NCI-H146 treated with DMSO at 0.1 percent for 48 hours (cell line): ENCODE measurements around the gene SPINT2.

Source experiments
- DNase-seq: peaks from one replicate; lab custom pipeline; 2025; ENCODE audit not compliant: unreplicated experiment; lab: John Stamatoyannopoulos, UW

Gene SPINT2

GRCh38 chr19:38293281-38293680, 28.9 kb downstream of the SPINT2 start:
- DNase-seq = no peak

- no peak for DNase-seq
Observed at GRCh38 chr19:38294090-38294489, 29.7 kb downstream of the SPINT2 start.

- no peak for DNase-seq
Observed at GRCh38 chr19:38298821-38299680, 34.7 kb downstream of the SPINT2 start.

GRCh38 chr19:38303517-38304351, 39.4 kb downstream of the SPINT2 start, which contains the start of gene C19orf33:
C19orf33 (plus strand) TSS chr19:38304251; CDS start chr19:38304262, 11 bp downstream.
- no peak for DNase-seq

GRCh38 chr19:38304352-38304865, 40.0 kb downstream of the SPINT2 start:
- DNase-seq = no peak

- DNase-seq = peak; percentile 89
Observed at GRCh38 chr19:38304866-38305429, 40.6 kb downstream of the SPINT2 start.

GRCh38 chr19:38306236-38306635, 41.9 kb downstream of the SPINT2 start:
- no peak for DNase-seq

GRCh38 chr19:38307076-38307475, 42.7 kb downstream of the SPINT2 start:
- no peak for DNase-seq

- no peak for DNase-seq
Observed at GRCh38 chr19:38307597-38307996, 43.2 kb downstream of the SPINT2 start.

- no peak for DNase-seq
Observed at GRCh38 chr19:38308006-38308766, 43.8 kb downstream of the SPINT2 start.

- DNase-seq = no peak
Observed at GRCh38 chr19:38308926-38309614, 44.7 kb downstream of the SPINT2 start.

- no peak for DNase-seq
Observed at GRCh38 chr19:38309615-38310278, 45.4 kb downstream of the SPINT2 start.

GRCh38 chr19:38310279-38310670, 45.9 kb downstream of the SPINT2 start:
- no peak for DNase-seq

GRCh38 chr19:38310986-38311385, 46.6 kb downstream of the SPINT2 start:
- DNase-seq = no peak

- DNase-seq = peak; percentile 96
Observed at GRCh38 chr19:38315657-38316476, 51.5 kb downstream of the SPINT2 start, which contains the start of gene YIF1B. YIF1B (minus strand) TSS chr19:38315947; CDS start chr19:38315917, 30 bp downstream.

- DNase-seq = no peak
Observed at GRCh38 chr19:38316477-38317067, 52.2 kb downstream of the SPINT2 start.

GRCh38 chr19:38317104-38317612, 52.8 kb downstream of the SPINT2 start:
- DNase-seq = no peak

- no peak for DNase-seq
Observed at GRCh38 chr19:38318660-38319059, 54.3 kb downstream of the SPINT2 start.
